Thoracic aorta (tissue), 2 donors: ENCODE results near the gene AGXT2. TPM values are rescaled to one million over a fixed set of nuclear protein-coding genes. Genes with fewer than 3 reads are reported as not detected.

Source experiments
- ATAC-seq: fragments of 150-250 bp; one replicate; pipeline ENCODE4 v1.8.0; 2017; ENCODE audit warnings: low read depth; ENCODE audit not compliant: insufficient number of reproducible peaks, low FRiP score
- DNase-seq: peaks from one replicate; pipeline ENCODE4 v3.0.0-alpha.2; 2020; ENCODE audit warnings: low spot score
- H3K27ac ChIP-seq, 2 donors: fragments of 200-600 bp; sonication (generic); 1 replicate in 1 of 2; 2 replicates in 1 of 2; pipeline ENCODE4 v1.5.1; 2016; ENCODE audit warnings: mild to moderate bottlenecking in 2 of 2, moderate library complexity in 2 of 2
- H3K27me3 ChIP-seq: fragments of 200-600 bp; sonication (generic); replicated peaks from 2 replicates; pipeline ENCODE4 v1.6.0; 2016; ENCODE audit warnings: mild to moderate bottlenecking; ENCODE audit not compliant: insufficient read depth
- H3K36me3 ChIP-seq: fragments of 200-600 bp; sonication (generic); one replicate; pipeline ENCODE4 v1.5.1; 2016
- H3K4me1 ChIP-seq, 2 donors: fragments of 200-600 bp; sonication (generic); 1 replicate in 1 of 2; 2 replicates in 1 of 2; pipeline versions ENCODE4 v1.5.1 to v1.6.0; 2016; ENCODE audit warnings: low read depth in 2 of 2, mild to moderate bottlenecking in 1 of 2; ENCODE audit not compliant: control insufficient read depth in 1 of 2
- H3K4me3 ChIP-seq: fragments of 200-600 bp; sonication (generic); 2 replicates; pipeline ENCODE4 v1.5.1; 2016; ENCODE audit warnings: mild to moderate bottlenecking
- H3K9me3 ChIP-seq: fragments of 200-600 bp; sonication (generic); 2 replicates; pipeline ENCODE4 v1.5.1; 2016
- CTCF ChIP-seq: fragments of 200-600 bp; sonication (generic); IDR thresholded peaks from one replicate; pipeline ENCODE4 v1.5.1; 2019; ENCODE audit warnings: antibody characterized with exemption
- total RNA-seq, 2 donors: library from RNA; depleted of rRNA; stranded (reverse); fragments of >200 nt; gene quantifications; one replicate each; pipeline versions ENCODE4 v1.1.0 to v1.2.3, GENCODE V29; 2016

AGXT2 gene
- total RNA-seq, 2 donors from 2014 or later: not detected

- no peak for TF ChIP-seq CTCF
Measured at GRCh38 chr5:35058374-35058788, 10.6 kb upstream of the AGXT2 start.

GRCh38 chr5:35056686-35057085, 8.9 kb upstream of the AGXT2 start:
- no peak overlapping the region for H3K4me3 ChIP-seq
- ATAC-seq (no peak), DNase-seq (no peak)
- no peaks in the 10 kb centered on the region for H3K9me3 ChIP-seq
- H3K4me1 ChIP-seq: no peaks in the 10 kb centered on the region
- no peaks in the 10 kb centered on the region for H3K27me3 ChIP-seq
- H3K27ac ChIP-seq: no peak overlapping the region
- no peak for TF ChIP-seq CTCF
- no peaks in the 10 kb centered on the region for H3K36me3 ChIP-seq

More at GRCh38 chr5:35058374-35058788, 10.6 kb upstream of the AGXT2 start:
- no peak overlapping the region for H3K27ac ChIP-seq
- H3K4me1 ChIP-seq: no peaks in the 10 kb centered on the region
- no peak for DNase-seq
- H3K36me3 ChIP-seq: no peaks in the 10 kb centered on the region
- no peaks in the 10 kb centered on the region for H3K9me3 ChIP-seq
- no peak for ATAC-seq
- H3K27me3 ChIP-seq: no peaks in the 10 kb centered on the region
- no peak overlapping the region for H3K4me3 ChIP-seq

- Histone ChIP-seq H3K9me3 (no peaks in the 10 kb centered on the region), H3K36me3 (no peaks in the 10 kb centered on the region), H3K27ac (no peak overlapping the region), H3K4me1 (no peaks in the 10 kb centered on the region), H3K4me3 (no peak overlapping the region), H3K27me3 (no peaks in the 10 kb centered on the region)
- DNase-seq: no peak
- TF ChIP-seq CTCF: no peak
- no peak for ATAC-seq
Measured at GRCh38 chr5:35052838-35053237, 5.1 kb upstream of the AGXT2 start.

- TF ChIP-seq CTCF: no peak
- H3K36me3 ChIP-seq: no peaks in the 10 kb centered on the region
- ATAC-seq (no peak), DNase-seq (no peak)
- no peak overlapping the region for H3K4me3 ChIP-seq
- H3K4me1 ChIP-seq: no peaks in the 10 kb centered on the region
- H3K27ac ChIP-seq: no peak overlapping the region
- H3K27me3 ChIP-seq: no peaks in the 10 kb centered on the region
- no peaks in the 10 kb centered on the region for H3K9me3 ChIP-seq
Measured at GRCh38 chr5:35050541-35051126, 2.9 kb upstream of the AGXT2 start.

- ATAC-seq (no peak), DNase-seq (no peak)
- Histone ChIP-seq H3K4me3 (no peak overlapping the region), H3K36me3 (no peaks in the 10 kb centered on the region), H3K4me1 (no peaks in the 10 kb centered on the region), H3K9me3 (no peaks in the 10 kb centered on the region), H3K27ac (no peak overlapping the region), H3K27me3 (no peaks in the 10 kb centered on the region)
- TF ChIP-seq CTCF: no peak
Measured at GRCh38 chr5:35048910-35049309, 1.2 kb upstream of the AGXT2 start.
